Breast epithelium (tissue), 3 donors: Measurements from ENCODE around the gene GLI3.

Experiments used
- POLR2A ChIP-seq: fragments of 450-650 bp; IDR thresholded peaks from one replicate; pipeline ENCODE4 v1.6.1; 2016; ENCODE audit warnings: antibody characterized with exemption, mild to moderate bottlenecking, moderate library complexity
- POLR2AphosphoS5 ChIP-seq, 3 donors: sonication (generic); formaldehyde crosslinking; IDR thresholded peaks; one replicate each; pipeline ENCODE4 v1.6.1; 2017; ENCODE audit warnings: antibody characterized with exemption in 3 of 3
- TF ChIP-seq, protein P1 (sequence below), 3 donors: fragments of 450-650 bp; IDR thresholded peaks; one replicate each; pipeline ENCODE4 v1.5.1; 2016 to 2017; ENCODE audit warnings: antibody characterized with exemption in 3 of 3, mild to moderate bottlenecking in 3 of 3, moderate library complexity in 3 of 3

DNA sequence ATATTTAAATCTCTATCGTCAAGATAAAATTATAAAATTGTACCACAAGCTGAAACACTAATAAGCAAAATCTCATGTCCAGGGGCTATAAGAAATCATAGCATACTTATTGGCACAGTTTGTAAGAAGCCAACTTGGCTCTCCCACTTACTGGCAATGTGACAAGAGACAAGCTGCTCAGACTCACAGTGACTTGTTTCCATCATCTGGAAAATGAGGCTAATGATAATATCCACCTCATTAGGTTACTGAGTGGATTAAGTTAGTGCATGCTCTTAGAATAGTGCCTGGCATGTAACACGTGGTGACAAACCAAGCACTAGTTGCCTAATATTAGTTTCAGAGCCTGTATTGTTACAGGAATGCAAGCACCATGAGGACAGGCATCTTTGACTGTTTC is 234.4 kb downstream of the GLI3 start:
- TF ChIP-seq, protein P1, sequence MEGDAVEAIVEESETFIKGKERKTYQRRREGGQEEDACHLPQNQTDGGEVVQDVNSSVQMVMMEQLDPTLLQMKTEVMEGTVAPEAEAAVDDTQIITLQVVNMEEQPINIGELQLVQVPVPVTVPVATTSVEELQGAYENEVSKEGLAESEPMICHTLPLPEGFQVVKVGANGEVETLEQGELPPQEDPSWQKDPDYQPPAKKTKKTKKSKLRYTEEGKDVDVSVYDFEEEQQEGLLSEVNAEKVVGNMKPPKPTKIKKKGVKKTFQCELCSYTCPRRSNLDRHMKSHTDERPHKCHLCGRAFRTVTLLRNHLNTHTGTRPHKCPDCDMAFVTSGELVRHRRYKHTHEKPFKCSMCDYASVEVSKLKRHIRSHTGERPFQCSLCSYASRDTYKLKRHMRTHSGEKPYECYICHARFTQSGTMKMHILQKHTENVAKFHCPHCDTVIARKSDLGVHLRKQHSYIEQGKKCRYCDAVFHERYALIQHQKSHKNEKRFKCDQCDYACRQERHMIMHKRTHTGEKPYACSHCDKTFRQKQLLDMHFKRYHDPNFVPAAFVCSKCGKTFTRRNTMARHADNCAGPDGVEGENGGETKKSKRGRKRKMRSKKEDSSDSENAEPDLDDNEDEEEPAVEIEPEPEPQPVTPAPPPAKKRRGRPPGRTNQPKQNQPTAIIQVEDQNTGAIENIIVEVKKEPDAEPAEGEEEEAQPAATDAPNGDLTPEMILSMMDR (IDR thresholded peaks at IDR 0.05): no peak
- TF ChIP-seq POLR2AphosphoS5 (IDR thresholded peaks at IDR 0.05) (no peak), POLR2A (no peak)
